Spleen (tissue), 7 donors: ENCODE data around the gene ERBB4.

Experiments
- CTCF ChIP-seq, 11 experiments: fragments of 200-600 bp in 7 of 11; fragments of 450-650 bp in 4 of 11; sonication (generic) in 4 of 11; IDR thresholded peaks in 8 of 11; conservative IDR thresholded peaks in 3 of 11; 1 replicate in 7 of 11; 2 replicates in 4 of 11; pipeline versions ENCODE4 v1.4.0 to v1.8.0; 2016 to 2021; ENCODE audit warnings: antibody characterized with exemption in 11 of 11, inconsistent platforms in 4 of 11, mild to moderate bottlenecking in 1 of 11
- POLR2A ChIP-seq, 3 donors: fragments of 450-650 bp; IDR thresholded peaks; one replicate each; pipeline ENCODE4 v1.5.1; 2017; ENCODE audit warnings: antibody characterized with exemption in 3 of 3, mild to moderate bottlenecking in 1 of 3
- POLR2AphosphoS5 ChIP-seq, 3 donors: sonication (generic); formaldehyde crosslinking; IDR thresholded peaks; one replicate each; pipeline ENCODE4 v1.5.1; 2017; ENCODE audit warnings: antibody characterized with exemption in 3 of 3
- donor health status: DM: no; HTN: no; CAD: no; lungs with moderate emphysema.
- donor health status: DM: no; HTN: no; CAD: no.
- donor health status: DM: no; HTN: no; CAD: no.

- TF ChIP-seq CTCF (IDR thresholded peaks at IDR 0.05 in 8 of 11, conservative IDR thresholded peaks at IDR 0.05 in 3 of 11) (no peak), POLR2A (IDR thresholded peaks at IDR 0.05) (no peak), POLR2AphosphoS5 (IDR thresholded peaks at IDR 0.05) (no peak)
Measured at GRCh38 chr2:212098966-212099365, 439.6 kb downstream of the ERBB4 start.
